Liver (tissue), 9 donors: Measurements from ENCODE around the gene CAGE1. TPM values are rescaled to one million over a fixed set of nuclear protein-coding genes. Genes with fewer than 3 reads are reported as not detected.
"Not testable (repeated sequence)": the region's sequence is repeated elsewhere in the genome, so short reads cannot be mapped to it uniquely, and the experiment has no call there.

Experiments used
- DNase-seq: peaks from one replicate; pipeline ENCODE4 v3.0.0-alpha.2; 2017; ENCODE audit warnings: low spot score
- H3K27ac ChIP-seq, 2 donors: one replicate each; pipeline ENCODE4 v1.7.0; 2013; ENCODE audit warnings: inconsistent platforms in 2 of 2, low read length in 2 of 2, control low read depth in 1 of 2, low read depth in 1 of 2, mild to moderate bottlenecking in 1 of 2
- H3K27me3 ChIP-seq, 4 donors: one replicate each; pipeline versions ENCODE4 v1.6.1 to v1.7.0; 2013; ENCODE audit warnings: low read length in 3 of 4, inconsistent platforms in 1 of 4, mild to moderate bottlenecking in 1 of 4, moderate library complexity in 1 of 4; ENCODE audit not compliant: control insufficient read depth in 4 of 4, insufficient read depth in 4 of 4
- H3K36me3 ChIP-seq, 4 donors: one replicate each; pipeline versions ENCODE4 v1.6.1 to v1.7.0; 2013; ENCODE audit warnings: low read length in 3 of 4, mild to moderate bottlenecking in 3 of 4, low read depth in 1 of 4, moderate library complexity in 1 of 4; ENCODE audit not compliant: control insufficient read depth in 4 of 4, insufficient read depth in 3 of 4
- H3K4me1 ChIP-seq, 4 donors: one replicate each; pipeline versions ENCODE4 v1.6.1 to v1.7.0; 2013; ENCODE audit warnings: low read length in 3 of 4, mild to moderate bottlenecking in 3 of 4, moderate library complexity in 1 of 4; ENCODE audit not compliant: control insufficient read depth in 4 of 4, insufficient read depth in 4 of 4
- H3K4me3 ChIP-seq, 3 donors: one replicate each; pipeline versions ENCODE4 v1.6.1 to v1.7.0; 2013; ENCODE audit warnings: low read length in 3 of 3, control low read depth in 1 of 3, low read depth in 1 of 3, mild to moderate bottlenecking in 1 of 3
- H3K9ac ChIP-seq, 2 donors: one replicate each; pipeline ENCODE4 v1.7.0; 2013; ENCODE audit warnings: low read length in 2 of 2, mild to moderate bottlenecking in 2 of 2, moderate library complexity in 2 of 2, control low read depth in 1 of 2, low read depth in 1 of 2
- H3K9me3 ChIP-seq, 4 donors: one replicate each; pipeline versions ENCODE4 v1.6.1 to v1.7.0; 2013; ENCODE audit warnings: low read length in 3 of 4; ENCODE audit not compliant: control insufficient read depth in 4 of 4
- EGR1 ChIP-seq, 2 donors: IDR thresholded peaks; 2 replicates each; pipeline ENCODE4 v1.6.1; 2016 to 2018; ENCODE audit warnings: antibody characterized with exemption in 2 of 2, low read depth in 2 of 2
- FOXA1 ChIP-seq: IDR thresholded peaks from 2 replicates; pipeline ENCODE4 v1.6.1; 2016; ENCODE audit warnings: antibody characterized with exemption
- FOXA2 ChIP-seq: IDR thresholded peaks from 2 replicates; pipeline ENCODE4 v1.6.1; 2016; ENCODE audit warnings: antibody characterized with exemption
- HNF4A ChIP-seq, 2 donors: conservative IDR thresholded peaks; 2 replicates each; pipeline ENCODE4 v1.6.1; 2016; ENCODE audit warnings: antibody characterized with exemption in 2 of 2, mild to moderate bottlenecking in 2 of 2
- JUND ChIP-seq, 2 donors: IDR thresholded peaks; 2 replicates each; pipeline ENCODE4 v1.6.1; 2016; ENCODE audit warnings: antibody characterized with exemption in 2 of 2
- NR2F2 ChIP-seq: IDR thresholded peaks from 2 replicates; pipeline ENCODE4 v1.6.1; 2016; ENCODE audit warnings: antibody characterized with exemption
- RAD21 ChIP-seq, 2 donors: IDR thresholded peaks; 2 replicates each; pipeline ENCODE4 v1.6.1; 2016; ENCODE audit warnings: antibody characterized with exemption in 2 of 2, mild to moderate bottlenecking in 2 of 2
- REST ChIP-seq: IDR thresholded peaks from 2 replicates; pipeline ENCODE4 v1.6.1; 2016; ENCODE audit warnings: antibody characterized with exemption, mild to moderate bottlenecking
- SP1 ChIP-seq: IDR thresholded peaks from 2 replicates; pipeline ENCODE4 v1.6.1; 2018; ENCODE audit warnings: antibody characterized with exemption, mild to moderate bottlenecking
- YY1 ChIP-seq: IDR thresholded peaks from 2 replicates; pipeline ENCODE4 v1.6.1; 2016; ENCODE audit warnings: antibody characterized with exemption, mild to moderate bottlenecking
- ZBTB33 ChIP-seq: IDR thresholded peaks from 2 replicates; pipeline ENCODE4 v1.6.1; 2016; ENCODE audit warnings: antibody characterized with exemption
- WGBS: extraction: QIAGEN DNeasy Blood & Tissue Kit; methylation state at CpG from one replicate; pipeline ENCODE4 v1.1.7; 2013; 5-methylcytosine and 5-hydroxymethylcytosine counted together
- polyA plus RNA-seq, 2 donors: library from polyadenylated mRNA; stranded (reverse) in 1 of 2; unstranded in 1 of 2; fragments of 200-250 nt in 1 of 2; fragments of >200 nt in 1 of 2; fragmentation: Nextera tagmentation in 1 of 2; extraction: Ambion mirVana in 1 of 2; gene quantifications; one replicate each; pipeline versions ENCODE4 v1.2.1 to v1.2.3, GENCODE V29; 2013 to 2015
- total RNA-seq, 2 donors: library from RNA; depleted of rRNA; stranded (reverse); fragments of >200 nt; gene quantifications; one replicate each; pipeline ENCODE4 v1.2.3, GENCODE V29; 2014
- donor health status: healthy.
- donor health status: healthy.
- donor health status: healthy.
- donor health status: healthy.
- donor health status: healthy.

The CAGE1 gene
- total and polyA plus RNA-seq, 4 donors = 0.08 TPM; not detected in 3

- no peak for DNase-seq
- no peaks in the 10 kb centered on the region for H3K9me3 ChIP-seq
- H3K27ac ChIP-seq = no peak overlapping the region
- no peaks in the 10 kb centered on the region for H3K36me3 ChIP-seq
- no peaks in the 10 kb centered on the region for H3K4me1 ChIP-seq
- no peaks in the 10 kb centered on the region for H3K27me3 ChIP-seq
- H3K9ac ChIP-seq = no peak overlapping the region
- TF ChIP-seq HNF4A (conservative IDR thresholded peaks at IDR 0.05) (no peak), FOXA2 (no peak), REST (no peak), NR2F2 (no peak), SP1 (no peak), FOXA1 (no peak), ZBTB33 (no peak), RAD21 (IDR thresholded peaks at IDR 0.05) (no peak), EGR1 (IDR thresholded peaks at IDR 0.05; ENCODE audit: low read depth in 2 of 2) (no peak), YY1 (no peak), JUND (IDR thresholded peaks at IDR 0.05) (no peak)
- H3K4me3 ChIP-seq = no peak overlapping the region
Measured at GRCh38 chr6:7323074-7323473, 66.5 kb downstream of the CAGE1 start.

GRCh38 chr6:7321866-7322265 is 67.7 kb downstream of the CAGE1 start:
- not testable (repeated sequence) for H3K4me3 ChIP-seq, H3K9me3 ChIP-seq, H3K36me3 ChIP-seq, H3K27me3 ChIP-seq, H3K27ac ChIP-seq, DNase-seq, H3K4me1 ChIP-seq, H3K9ac ChIP-seq
- WGBS = 89% methylated on average over 6 of the region's 6 CpGs

- H3K27ac ChIP-seq, H3K27me3 ChIP-seq, H3K36me3 ChIP-seq, DNase-seq, H3K4me1 ChIP-seq, H3K4me3 ChIP-seq, H3K9ac ChIP-seq, H3K9me3 ChIP-seq: not testable (repeated sequence)
- 86% methylated on average over 2 of the region's 2 CpGs for WGBS
Measured at GRCh38 chr6:7319406-7319805, 70.1 kb downstream of the CAGE1 start.
